ENCODE measurements around the gene DACT2.
"Not testable (repeated sequence)": the region's sequence is repeated elsewhere in the genome, so short reads cannot be mapped to it uniquely, and the experiment has no call there.

DNA sequence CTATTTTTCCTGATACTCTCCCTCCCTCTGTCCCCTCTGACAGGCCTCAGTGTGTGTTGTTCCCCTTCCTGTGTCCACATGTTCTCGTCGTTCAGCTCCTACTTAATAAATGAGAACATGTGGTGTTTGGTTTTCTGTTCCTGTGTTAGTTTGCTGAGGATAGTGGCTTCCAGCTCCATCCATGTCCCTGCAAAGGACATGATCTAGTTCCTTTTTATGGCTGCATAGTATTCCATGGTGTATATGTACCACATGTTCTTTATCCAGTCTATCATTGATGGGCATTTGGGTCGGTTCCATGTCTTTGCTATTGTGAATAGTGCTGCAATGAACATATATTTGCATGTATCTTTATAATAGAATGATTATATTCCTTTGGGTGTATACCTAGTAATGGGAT, 51.8 kb downstream of the DACT2 start:
- TF ChIP-seq POLR2A, EP300, POLR2AphosphoS5 (IDR thresholded peaks at IDR 0.05): not testable (repeated sequence)
- TF ChIP-seq, protein P1, sequence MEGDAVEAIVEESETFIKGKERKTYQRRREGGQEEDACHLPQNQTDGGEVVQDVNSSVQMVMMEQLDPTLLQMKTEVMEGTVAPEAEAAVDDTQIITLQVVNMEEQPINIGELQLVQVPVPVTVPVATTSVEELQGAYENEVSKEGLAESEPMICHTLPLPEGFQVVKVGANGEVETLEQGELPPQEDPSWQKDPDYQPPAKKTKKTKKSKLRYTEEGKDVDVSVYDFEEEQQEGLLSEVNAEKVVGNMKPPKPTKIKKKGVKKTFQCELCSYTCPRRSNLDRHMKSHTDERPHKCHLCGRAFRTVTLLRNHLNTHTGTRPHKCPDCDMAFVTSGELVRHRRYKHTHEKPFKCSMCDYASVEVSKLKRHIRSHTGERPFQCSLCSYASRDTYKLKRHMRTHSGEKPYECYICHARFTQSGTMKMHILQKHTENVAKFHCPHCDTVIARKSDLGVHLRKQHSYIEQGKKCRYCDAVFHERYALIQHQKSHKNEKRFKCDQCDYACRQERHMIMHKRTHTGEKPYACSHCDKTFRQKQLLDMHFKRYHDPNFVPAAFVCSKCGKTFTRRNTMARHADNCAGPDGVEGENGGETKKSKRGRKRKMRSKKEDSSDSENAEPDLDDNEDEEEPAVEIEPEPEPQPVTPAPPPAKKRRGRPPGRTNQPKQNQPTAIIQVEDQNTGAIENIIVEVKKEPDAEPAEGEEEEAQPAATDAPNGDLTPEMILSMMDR (IDR thresholded peaks at IDR 0.05), result not testable (repeated sequence)

All from suprapubic skin (tissue), 4 donors.